Prostate gland (tissue), 2 donors: ENCODE results near the gene TNRC6B.

Source experiments
- POLR2A ChIP-seq: fragments of 450-650 bp; IDR thresholded peaks from one replicate; pipeline ENCODE4 v1.6.1; 2016; ENCODE audit warnings: antibody characterized with exemption, mild to moderate bottlenecking
- POLR2AphosphoS5 ChIP-seq: sonication (generic); formaldehyde crosslinking; IDR thresholded peaks from one replicate; pipeline ENCODE4 v1.6.1; 2017; ENCODE audit warnings: antibody characterized with exemption
- TF ChIP-seq, protein P1 (sequence below), 4 experiments: fragments of 200-600 bp in 2 of 4; fragments of 450-650 bp in 2 of 4; sonication (generic) in 2 of 4; IDR thresholded peaks; 1 replicate in 3 of 4; 2 replicates in 1 of 4; pipeline ENCODE4 v1.5.1; 2016 to 2019; ENCODE audit warnings: antibody characterized with exemption in 4 of 4, mild to moderate bottlenecking in 2 of 4, moderate library complexity in 2 of 4

DNA sequence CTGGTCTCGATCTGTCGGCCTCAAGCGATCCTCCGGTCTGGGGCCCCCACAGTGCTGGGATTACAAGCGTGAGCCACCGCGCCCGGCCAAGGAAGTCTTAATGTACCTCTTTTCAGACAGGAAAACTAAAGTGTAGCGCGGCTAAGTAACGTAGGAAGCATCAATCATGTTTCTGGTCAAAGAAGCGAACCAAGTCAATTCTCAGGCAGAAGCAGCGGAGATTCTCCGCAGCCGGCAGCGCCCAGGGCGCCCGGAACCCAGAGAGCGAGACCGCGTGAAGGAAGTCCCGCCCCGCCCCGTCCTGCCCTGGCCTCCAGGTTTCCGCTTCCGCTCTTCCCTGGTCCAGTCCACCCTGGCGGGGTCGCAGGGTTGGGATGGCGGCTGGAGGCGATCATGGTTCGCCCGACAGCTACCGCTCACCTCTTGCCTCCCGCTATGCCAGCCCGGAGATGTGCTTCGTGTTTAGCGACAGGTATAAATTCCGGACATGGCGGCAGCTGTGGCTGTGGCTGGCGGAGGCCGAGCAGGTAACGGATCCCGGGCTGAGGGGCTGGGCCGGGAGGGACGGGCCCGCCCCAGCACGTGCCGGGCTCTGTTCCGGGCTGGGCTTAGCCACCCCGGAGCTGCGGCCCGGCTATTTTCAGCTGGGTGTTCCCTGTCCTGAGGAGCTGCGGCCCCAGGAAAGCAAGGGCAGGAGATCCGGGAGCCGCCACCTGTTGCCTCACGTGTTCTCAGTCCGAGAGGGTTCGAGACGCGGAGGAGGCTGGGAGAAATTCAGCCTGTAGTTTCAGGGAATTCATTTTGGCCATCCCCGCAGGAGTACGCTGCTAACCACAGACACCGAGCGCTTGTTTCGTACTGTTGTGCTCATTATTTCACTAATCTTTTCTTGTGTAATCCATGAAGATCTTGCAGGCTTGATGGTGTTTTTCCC, 168.7 kb downstream of the TNRC6B start, which contains the start of gene ADSL:
- TF ChIP-seq, protein P1, sequence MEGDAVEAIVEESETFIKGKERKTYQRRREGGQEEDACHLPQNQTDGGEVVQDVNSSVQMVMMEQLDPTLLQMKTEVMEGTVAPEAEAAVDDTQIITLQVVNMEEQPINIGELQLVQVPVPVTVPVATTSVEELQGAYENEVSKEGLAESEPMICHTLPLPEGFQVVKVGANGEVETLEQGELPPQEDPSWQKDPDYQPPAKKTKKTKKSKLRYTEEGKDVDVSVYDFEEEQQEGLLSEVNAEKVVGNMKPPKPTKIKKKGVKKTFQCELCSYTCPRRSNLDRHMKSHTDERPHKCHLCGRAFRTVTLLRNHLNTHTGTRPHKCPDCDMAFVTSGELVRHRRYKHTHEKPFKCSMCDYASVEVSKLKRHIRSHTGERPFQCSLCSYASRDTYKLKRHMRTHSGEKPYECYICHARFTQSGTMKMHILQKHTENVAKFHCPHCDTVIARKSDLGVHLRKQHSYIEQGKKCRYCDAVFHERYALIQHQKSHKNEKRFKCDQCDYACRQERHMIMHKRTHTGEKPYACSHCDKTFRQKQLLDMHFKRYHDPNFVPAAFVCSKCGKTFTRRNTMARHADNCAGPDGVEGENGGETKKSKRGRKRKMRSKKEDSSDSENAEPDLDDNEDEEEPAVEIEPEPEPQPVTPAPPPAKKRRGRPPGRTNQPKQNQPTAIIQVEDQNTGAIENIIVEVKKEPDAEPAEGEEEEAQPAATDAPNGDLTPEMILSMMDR (IDR thresholded peaks at IDR 0.05): peak in 2 of 4 experiments; percentile 15 to 20
- peak; percentile 46 for TF ChIP-seq POLR2A
- peak; percentile 92 for TF ChIP-seq POLR2AphosphoS5
